Esophagus (tissue), 2 donors: ENCODE data around the gene CBX7. TPM values are rescaled to one million over a fixed set of nuclear protein-coding genes. Genes with fewer than 3 reads are reported as not detected.
"Not testable (repeated sequence)": the region's sequence is repeated elsewhere in the genome, so short reads cannot be mapped to it uniquely, and the experiment has no call there.

Experiments
- H3K27ac ChIP-seq, 2 donors: one replicate each; pipeline ENCODE4 v1.5.1; 2013; ENCODE audit warnings: low read depth in 2 of 2, mild to moderate bottlenecking in 2 of 2, inconsistent platforms in 1 of 2, low read length in 1 of 2, moderate library complexity in 1 of 2
- H3K27me3 ChIP-seq, 2 donors: one replicate each; pipeline ENCODE4 v1.6.1; 2013; ENCODE audit warnings: low read length in 2 of 2, control low read depth in 1 of 2, mild to moderate bottlenecking in 1 of 2; ENCODE audit not compliant: insufficient read depth in 2 of 2, control insufficient read depth in 1 of 2
- H3K36me3 ChIP-seq, 2 donors: one replicate each; pipeline ENCODE4 v1.6.1; 2013; ENCODE audit warnings: low read length in 1 of 2; ENCODE audit not compliant: control insufficient read depth in 2 of 2, insufficient read depth in 2 of 2
- H3K4me1 ChIP-seq, 2 donors: one replicate each; pipeline ENCODE4 v1.6.1; 2013; ENCODE audit warnings: low read length in 1 of 2; ENCODE audit not compliant: control insufficient read depth in 2 of 2, insufficient read depth in 2 of 2
- H3K4me3 ChIP-seq, 2 donors: one replicate each; pipeline ENCODE4 v1.5.1; 2013; ENCODE audit warnings: low read length in 2 of 2, mild to moderate bottlenecking in 2 of 2, low read depth in 1 of 2, moderate library complexity in 1 of 2
- H3K9me3 ChIP-seq, 2 donors: one replicate each; pipeline ENCODE4 v1.6.1; 2013; ENCODE audit warnings: mild to moderate bottlenecking in 2 of 2, low read depth in 1 of 2, low read length in 1 of 2, moderate library complexity in 1 of 2; ENCODE audit not compliant: control insufficient read depth in 2 of 2, insufficient read depth in 1 of 2
- WGBS, 2 donors: extraction: QIAGEN DNeasy Blood & Tissue Kit; methylation state at CpG; one replicate each; pipeline ENCODE4 v1.1.7; 2013; 5-methylcytosine and 5-hydroxymethylcytosine counted together
- polyA plus RNA-seq, 2 donors: library from polyadenylated mRNA; stranded (reverse); fragments of 200-250 nt; gene quantifications; one replicate each; pipeline ENCODE4 v1.2.3, GENCODE V29; 2013
- donor health status: healthy with polysubstance abuse.
- donor health status: Bipolar disorder and iron deficiency.

The CBX7 gene
- polyA plus RNA-seq, 2 donors = 12.2 to 19.1 TPM

- H3K9me3 ChIP-seq = no peaks in the 10 kb centered on the region
- H3K27me3 ChIP-seq = no peaks in the 10 kb centered on the region
- H3K27ac ChIP-seq = peak overlapping the region; percentile 58 to 62
- H3K36me3 ChIP-seq = no peaks in the 10 kb centered on the region
- H3K4me1 ChIP-seq = peaks cover 0 to 15% of the 10 kb centered on the region in 2 donors
- no peak overlapping the region for H3K4me3 ChIP-seq
- WGBS, 2 donors = 79 to 83% methylated on average over 18 of the region's 18 CpGs
Observed at GRCh38 chr22:39175353-39176142, 23.1 kb upstream of the CBX7 start.

GRCh38 chr22:39174498-39175352 is 22.2 kb upstream of the CBX7 start:
- H3K36me3 ChIP-seq = no peaks in the 10 kb centered on the region
- WGBS, 2 donors = 26 to 28% methylated on average over 22 of the region's 22 CpGs
- no peak overlapping the region for H3K4me3 ChIP-seq
- no peaks in the 10 kb centered on the region for H3K27me3 ChIP-seq
- H3K4me1 ChIP-seq = peaks cover 0 to 15% of the 10 kb centered on the region in 2 donors
- peak overlapping the region; percentile 65 to 71 for H3K27ac ChIP-seq
- H3K9me3 ChIP-seq = no peaks in the 10 kb centered on the region

GRCh38 chr22:39173787-39174497 is 21.5 kb upstream of the CBX7 start:
- Histone ChIP-seq H3K4me3 (no peak overlapping the region), H3K9me3 (no peaks in the 10 kb centered on the region), H3K36me3 (no peaks in the 10 kb centered on the region), H3K27me3 (no peaks in the 10 kb centered on the region), H3K27ac (peak overlapping the region; percentile 66 to 71), H3K4me1 (peaks cover 0 to 13% of the 10 kb centered on the region in 2 donors)
- 60 to 67% methylated on average over 11 of the region's 11 CpGs for WGBS, 2 donors

GRCh38 chr22:39173050-39173706 is 20.7 kb upstream of the CBX7 start:
- H3K9me3 ChIP-seq = no peaks in the 10 kb centered on the region
- no peaks in the 10 kb centered on the region for H3K36me3 ChIP-seq
- H3K4me1 ChIP-seq = peaks cover 0 to 13% of the 10 kb centered on the region in 2 donors
- WGBS, 2 donors = 81 to 83% methylated on average over 16 of the region's 16 CpGs
- no peak overlapping the region for H3K4me3 ChIP-seq
- peak overlapping the region; percentile 53 to 66 for H3K27ac ChIP-seq
- H3K27me3 ChIP-seq = no peaks in the 10 kb centered on the region

- H3K27me3 ChIP-seq, H3K9me3 ChIP-seq, H3K27ac ChIP-seq, H3K4me3 ChIP-seq, H3K36me3 ChIP-seq: not testable (repeated sequence)
- peaks cover 0 to 13% of the 10 kb centered on the region in 2 donors for H3K4me1 ChIP-seq
- WGBS, 2 donors = 84 to 88% methylated on average over 11 of the region's 11 CpGs
Observed at GRCh38 chr22:39172265-39173049, 20.0 kb upstream of the CBX7 start.

- WGBS, 2 donors = 77 to 85% methylated on average over 17 of the region's 17 CpGs
- peaks cover 0 to 13% of the 10 kb centered on the region in 2 donors for H3K4me1 ChIP-seq
Observed at GRCh38 chr22:39171623-39172264, 19.3 kb upstream of the CBX7 start.

GRCh38 chr22:39170825-39171622 is 18.5 kb upstream of the CBX7 start:
- H3K4me3 ChIP-seq = no peak overlapping the region

More at GRCh38 chr22:39171623-39172264, 19.3 kb upstream of the CBX7 start:
- Histone ChIP-seq H3K27me3 (no peaks in the 10 kb centered on the region), H3K27ac (peak overlapping the region in 1 of 2 donors; percentile 8), H3K9me3 (no peaks in the 10 kb centered on the region), H3K36me3 (no peaks in the 10 kb centered on the region), H3K4me3 (no peak overlapping the region)

More at GRCh38 chr22:39170825-39171622, 18.5 kb upstream of the CBX7 start:
- peaks cover 0 to 13% of the 10 kb centered on the region in 2 donors for H3K4me1 ChIP-seq
- no peaks in the 10 kb centered on the region for H3K9me3 ChIP-seq
- H3K27ac ChIP-seq = peak overlapping the region in 1 of 2 donors; percentile 8
- no peaks in the 10 kb centered on the region for H3K36me3 ChIP-seq
- no peaks in the 10 kb centered on the region for H3K27me3 ChIP-seq
- 21 to 22% methylated on average over 28 of the region's 28 CpGs for WGBS, 2 donors
